HFFc6 (cell line): ENCODE results near the gene DPY19L1. TPM values are rescaled to one million over a fixed set of nuclear protein-coding genes. Genes with fewer than 3 reads are reported as not detected.

Experiments
- DNase-seq: peaks from one replicate; pipeline ENCODE4 v3.0.0-alpha.2; 2018
- H3K27ac Mint-ChIP-seq: 2 replicates; pipeline ENCODE4 v1.8.0; 2020; ENCODE audit warnings: mild to moderate bottlenecking, mixed read lengths
- H3K27me3 Mint-ChIP-seq: 2 replicates; pipeline ENCODE4 v1.8.0; 2021; ENCODE audit warnings: mild to moderate bottlenecking, moderate library complexity, mixed read lengths; ENCODE audit not compliant: insufficient read depth
- H3K36me3 Mint-ChIP-seq: 2 replicates; pipeline ENCODE4 v1.8.0; 2021; ENCODE audit warnings: low read depth, mixed read lengths
- H3K4me1 Mint-ChIP-seq: 2 replicates; pipeline ENCODE4 v1.8.0; 2020; ENCODE audit warnings: low read depth, mixed read lengths
- H3K4me3 Mint-ChIP-seq: 2 replicates; pipeline ENCODE4 v1.8.0; 2020; ENCODE audit warnings: mild to moderate bottlenecking, moderate library complexity, mixed read lengths
- H3K9me3 Mint-ChIP-seq: 2 replicates; pipeline ENCODE4 v1.8.0; 2020; ENCODE audit warnings: mild to moderate bottlenecking, mixed read lengths
- total RNA-seq, 6 experiments: library from RNA; stranded (reverse); fragmentation: NEBNext Ultra II Directional; extraction: Animal tissue kit (Norgen Biotek cat#: 25700); gene quantifications; 2 replicates in 1 of 6; 3 replicates in 5 of 6; pipeline ENCODE4 v1.2.3, GENCODE V29; 2021
- TF ChIP-seq, protein P1 (sequence below): fragments of 200-600 bp; sonication (generic); IDR thresholded peaks from 2 replicates; pipeline ENCODE4 v1.5.0; 2021; ENCODE audit warnings: antibody characterized with exemption, mild to moderate bottlenecking

DPY19L1 gene
- total RNA-seq, 6 experiments from 2014 or later: 23.7 to 33.4 (median 30.2) TPM

DNA sequence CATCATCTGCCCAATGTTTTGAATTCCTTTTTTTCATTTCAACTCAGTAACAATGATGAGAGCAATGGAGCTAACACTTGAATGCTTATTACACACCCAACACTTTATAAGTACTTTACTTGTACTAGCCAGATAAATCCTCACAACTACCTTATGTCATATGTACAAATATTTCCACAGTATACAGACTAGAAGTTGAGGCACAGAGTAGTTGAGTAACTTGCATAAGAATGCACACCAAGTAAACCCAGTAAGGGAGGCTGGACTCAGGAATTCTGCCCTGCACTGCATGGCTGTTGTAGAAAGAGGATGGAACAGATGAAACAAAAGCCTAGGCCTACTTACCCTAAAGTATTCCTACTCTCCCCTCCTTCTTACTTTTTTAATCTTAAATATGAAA is 15.8 kb downstream of the DPY19L1 start:
- TF ChIP-seq, protein P1, sequence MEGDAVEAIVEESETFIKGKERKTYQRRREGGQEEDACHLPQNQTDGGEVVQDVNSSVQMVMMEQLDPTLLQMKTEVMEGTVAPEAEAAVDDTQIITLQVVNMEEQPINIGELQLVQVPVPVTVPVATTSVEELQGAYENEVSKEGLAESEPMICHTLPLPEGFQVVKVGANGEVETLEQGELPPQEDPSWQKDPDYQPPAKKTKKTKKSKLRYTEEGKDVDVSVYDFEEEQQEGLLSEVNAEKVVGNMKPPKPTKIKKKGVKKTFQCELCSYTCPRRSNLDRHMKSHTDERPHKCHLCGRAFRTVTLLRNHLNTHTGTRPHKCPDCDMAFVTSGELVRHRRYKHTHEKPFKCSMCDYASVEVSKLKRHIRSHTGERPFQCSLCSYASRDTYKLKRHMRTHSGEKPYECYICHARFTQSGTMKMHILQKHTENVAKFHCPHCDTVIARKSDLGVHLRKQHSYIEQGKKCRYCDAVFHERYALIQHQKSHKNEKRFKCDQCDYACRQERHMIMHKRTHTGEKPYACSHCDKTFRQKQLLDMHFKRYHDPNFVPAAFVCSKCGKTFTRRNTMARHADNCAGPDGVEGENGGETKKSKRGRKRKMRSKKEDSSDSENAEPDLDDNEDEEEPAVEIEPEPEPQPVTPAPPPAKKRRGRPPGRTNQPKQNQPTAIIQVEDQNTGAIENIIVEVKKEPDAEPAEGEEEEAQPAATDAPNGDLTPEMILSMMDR: no peak
- no peaks in the 10 kb centered on the region for H3K9me3 Mint-ChIP-seq
- peaks cover 18% of the 10 kb centered on the region for H3K4me1 Mint-ChIP-seq
- no peak for DNase-seq
- H3K4me3 Mint-ChIP-seq: no peak overlapping the region
- no peaks in the 10 kb centered on the region; the same call in 1 of the 2 replicates for H3K27me3 Mint-ChIP-seq
- no peaks in the 10 kb centered on the region for H3K36me3 Mint-ChIP-seq
- no peak overlapping the region for H3K27ac Mint-ChIP-seq

DNA sequence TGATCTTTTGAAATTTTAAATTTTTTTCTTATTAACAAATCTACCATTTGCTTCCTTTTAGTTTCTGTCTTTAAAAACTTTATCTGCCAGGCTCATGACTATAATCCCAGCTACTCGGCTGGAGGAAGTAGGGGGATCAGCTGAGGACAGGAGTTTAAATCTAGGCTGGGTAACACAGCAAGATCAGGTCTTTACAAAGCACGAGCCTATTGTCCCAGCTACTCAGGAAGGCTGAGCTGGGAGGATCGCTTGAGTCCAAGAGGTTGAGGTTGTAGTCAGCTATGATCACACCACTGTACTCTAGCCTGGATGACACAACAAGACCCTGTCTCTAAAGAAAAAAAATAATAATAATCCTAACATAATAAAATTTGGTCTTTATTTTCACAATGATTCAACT is 17.5 kb downstream of the DPY19L1 start:
- H3K27ac Mint-ChIP-seq: no peak overlapping the region
- H3K4me3 Mint-ChIP-seq: no peak overlapping the region
- TF ChIP-seq, protein P1: no peak
- no peaks in the 10 kb centered on the region for H3K27me3 Mint-ChIP-seq
- no peak for DNase-seq
- peaks cover 18% of the 10 kb centered on the region for H3K4me1 Mint-ChIP-seq
- no peaks in the 10 kb centered on the region for H3K9me3 Mint-ChIP-seq
- no peaks in the 10 kb centered on the region for H3K36me3 Mint-ChIP-seq

DNA sequence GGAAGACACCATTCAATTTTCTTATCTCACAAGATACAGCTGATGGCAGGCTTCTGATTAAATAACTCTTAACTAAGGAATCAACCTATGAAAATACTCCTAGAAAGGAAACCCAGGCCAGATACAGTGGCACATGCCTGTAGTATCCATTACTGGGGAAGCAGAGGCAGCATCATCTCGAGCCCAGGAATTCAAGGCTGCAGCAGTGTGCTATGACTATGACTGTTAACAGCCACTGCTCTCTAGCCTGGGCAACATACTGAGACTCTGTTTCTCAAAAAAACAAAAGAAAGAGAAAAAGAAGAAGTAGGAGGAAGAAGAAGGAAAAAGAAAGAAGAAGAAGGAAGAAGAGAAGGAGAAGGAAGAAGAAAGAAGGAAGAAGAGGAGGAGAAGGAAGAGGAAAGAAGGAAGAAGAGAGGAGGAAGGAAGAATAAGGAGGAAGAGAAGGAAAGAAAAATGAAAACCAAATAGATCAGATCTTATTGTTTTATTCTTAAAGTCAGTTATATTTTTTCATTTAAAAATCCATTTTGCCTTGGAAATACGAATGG is 18.0 kb downstream of the DPY19L1 start:
- peaks cover 18% of the 10 kb centered on the region for H3K4me1 Mint-ChIP-seq
- TF ChIP-seq, protein P1: no peak

GRCh38 chr7:35015346-35015859 is 21.9 kb downstream of the DPY19L1 start:
- Mint-ChIP-seq H3K27ac (no peak overlapping the region), H3K9me3 (no peaks in the 10 kb centered on the region), H3K4me1 (peaks cover 13% of the 10 kb centered on the region), H3K27me3 (no peaks in the 10 kb centered on the region), H3K4me3 (no peak overlapping the region), H3K36me3 (peaks cover 4% of the 10 kb centered on the region; the same call in 1 of the 2 replicates)
- DNase-seq: no peak
- TF ChIP-seq, protein P1: no peak

More for the DNA sequence above, 18.0 kb downstream of the DPY19L1 start:
- DNase-seq: no peak
- H3K27ac Mint-ChIP-seq: no peak overlapping the region; the same call in 1 of the 2 replicates
- H3K9me3 Mint-ChIP-seq: no peaks in the 10 kb centered on the region
- no peaks in the 10 kb centered on the region for H3K36me3 Mint-ChIP-seq
- H3K27me3 Mint-ChIP-seq: no peaks in the 10 kb centered on the region
- no peak overlapping the region for H3K4me3 Mint-ChIP-seq

GRCh38 chr7:35012160-35012559 is 25.1 kb downstream of the DPY19L1 start:
- Mint-ChIP-seq H3K4me3 (no peak overlapping the region), H3K4me1 (peaks cover 6% of the 10 kb centered on the region; the same call in 1 of the 2 replicates), H3K9me3 (no peaks in the 10 kb centered on the region), H3K27me3 (no peaks in the 10 kb centered on the region), H3K27ac (no peak overlapping the region), H3K36me3 (peaks cover 4% of the 10 kb centered on the region; the same call in 1 of the 2 replicates)
- TF ChIP-seq, protein P1: no peak
- DNase-seq: no peak
